B cell (primary cell): ENCODE data around the gene JCHAIN. TPM values are rescaled to one million over a fixed set of nuclear protein-coding genes. Genes with fewer than 3 reads are reported as not detected.

ENCODE experiments used
- ATAC-seq: fragments of 200-7000 bp; cut with Tn5 transposase; one replicate; pipeline ENCODE4 v1.10.0; 2021; ENCODE audit warnings: low read depth, mild to moderate bottlenecking, moderate number of reproducible peaks, moderate library complexity
- CTCF ChIA-PET: fragments of 350-600 bp; sonication (Branson Sonifier 250); formaldehyde crosslinking; loops from one replicate; lab custom pipeline; 2021; ENCODE audit warnings: antibody characterized with exemption, inconsistent platforms; lab: Charles Lee
- POLR2A ChIA-PET: fragments of 350-600 bp; sonication (Branson Sonifier 250); formaldehyde crosslinking; loops from one replicate; lab custom pipeline; 2021; ENCODE audit warnings: antibody characterized with exemption; lab: Charles Lee
- DNase-seq: peaks from one replicate; pipeline ENCODE4 v3.0.0; 2013
- H2AFZ ChIP-seq: 2 replicates; pipeline ENCODE4 v1.6.1; 2012; ENCODE audit warnings: mild to moderate bottlenecking, low read depth, low read length; ENCODE audit not compliant: insufficient read depth, poor library complexity, severe bottlenecking
- H3K27ac ChIP-seq, 2 donors: 1 replicate in 1 of 2; 2 replicates in 1 of 2; pipeline ENCODE4 v1.5.1; 2012 to 2013; ENCODE audit warnings: low read length in 2 of 2, mild to moderate bottlenecking in 2 of 2, moderate library complexity in 1 of 2
- H3K27me3 ChIP-seq, 4 experiments: fragments of 200-600 bp in 1 of 4; sonication (generic) in 1 of 4; replicated peaks in 1 of 4; 1 replicate in 2 of 4; 2 replicates in 2 of 4; pipeline versions ENCODE4 v1.6.1 to v1.7.0; 2013 to 2016; ENCODE audit warnings: low read length in 3 of 4, mild to moderate bottlenecking in 2 of 4, mixed read lengths in 1 of 4, moderate library complexity in 1 of 4; ENCODE audit not compliant: insufficient read depth in 4 of 4, control insufficient read depth in 3 of 4; ENCODE audit errors: control extremely low read depth in 1 of 4
- H3K36me3 ChIP-seq, 2 experiments: replicated peaks in 1 of 2; 1 replicate in 1 of 2; 2 replicates in 1 of 2; pipeline versions ENCODE4 v1.6.1 to v1.7.1; 2013; ENCODE audit warnings: low read length in 1 of 2; ENCODE audit not compliant: insufficient read depth in 2 of 2, control insufficient read depth in 1 of 2; ENCODE audit errors: control extremely low read depth in 1 of 2, extremely low read depth in 1 of 2
- H3K4me1 ChIP-seq, 2 donors: fragments of 200-600 bp in 1 of 2; sonication (generic) in 1 of 2; 1 replicate in 1 of 2; 2 replicates in 1 of 2; pipeline versions ENCODE4 v1.5.1 to v1.6.1; 2013 to 2017; ENCODE audit warnings: low read length in 2 of 2; ENCODE audit not compliant: control insufficient read depth in 2 of 2, insufficient read depth in 2 of 2
- H3K4me2 ChIP-seq: replicated peaks from 2 replicates; pipeline ENCODE3; 2012; ENCODE audit warnings: mild to moderate bottlenecking, low read depth, low read length; ENCODE audit not compliant: poor library complexity, severe bottlenecking
- H3K4me3 ChIP-seq, 5 experiments: fragments of 200-600 bp in 1 of 5; sonication (generic) in 1 of 5; 1 replicate in 3 of 5; 2 replicates in 2 of 5; pipeline versions ENCODE4 v1.5.1 to v1.7.0; 2011 to 2016; ENCODE audit warnings: low read length in 4 of 5, mild to moderate bottlenecking in 4 of 5, low read depth in 2 of 5, control low read depth in 1 of 5, moderate library complexity in 1 of 5; ENCODE audit not compliant: insufficient read depth in 1 of 5; ENCODE audit errors: control extremely low read depth in 1 of 5, extremely low read depth in 1 of 5
- H3K79me2 ChIP-seq: fragments of 200-600 bp; sonication (generic); one replicate; pipeline ENCODE4 v1.6.0; 2016; ENCODE audit warnings: low read length; ENCODE audit not compliant: control insufficient read depth, insufficient read depth
- H3K9ac ChIP-seq: fragments of 200-600 bp; sonication (generic); 2 replicates; pipeline ENCODE4 v1.6.1; 2017; ENCODE audit warnings: mild to moderate bottlenecking, low read length, moderate library complexity
- H3K9me3 ChIP-seq, 3 donors: one replicate each; pipeline versions ENCODE4 v1.6.1 to v1.7.1; 2013; ENCODE audit warnings: low read length in 2 of 3; ENCODE audit not compliant: control insufficient read depth in 2 of 3, insufficient read depth in 1 of 3; ENCODE audit errors: control extremely low read depth in 1 of 3
- H4K20me1 ChIP-seq: 2 replicates; pipeline ENCODE4 v1.6.0; 2012; ENCODE audit warnings: mild to moderate bottlenecking, low read length; ENCODE audit not compliant: insufficient read depth, control insufficient read depth, poor library complexity, severe bottlenecking
- H3K27ac Mint-ChIP-seq: one replicate; pipeline ENCODE4 v1.8.0; 2021; ENCODE audit warnings: mixed read lengths
- H3K27me3 Mint-ChIP-seq: one replicate; pipeline ENCODE4 v1.8.0; 2021; ENCODE audit warnings: mixed read lengths
- H3K4me1 Mint-ChIP-seq: one replicate; pipeline ENCODE4 v1.8.0; 2021; ENCODE audit warnings: mixed read lengths
- H3K4me3 Mint-ChIP-seq: one replicate; pipeline ENCODE4 v1.8.0; 2021; ENCODE audit warnings: mixed read lengths
- H3K9me3 Mint-ChIP-seq: one replicate; pipeline ENCODE4 v1.8.0; 2022; ENCODE audit warnings: mixed read lengths; ENCODE audit not compliant: insufficient read depth
- EZH2 ChIP-seq: IDR thresholded peaks from 2 replicates; pipeline ENCODE4 v1.6.1; 2012; ENCODE audit warnings: borderline replicate concordance, low read depth, mild to moderate bottlenecking, moderate library complexity, low read length; ENCODE audit not compliant: insufficient read depth, poor library complexity, severe bottlenecking
- intact Hi-C: fragments of 100-400 bp; cut with micrococcal nuclease; formaldehyde crosslinking; loops from one replicate; pipeline ENCODE4 v1.10.0; 2022
- polyA plus RNA-seq: library from polyadenylated mRNA; depleted of rRNA; stranded (reverse); fragments of >200 nt; gene quantifications from 2 replicates; pipeline ENCODE4 v1.2.3, GENCODE V29; 2012
- total RNA-seq, 2 donors: library from RNA; stranded (reverse); fragments of 120-200 nt in 1 of 2; gene quantifications; 1 replicate in 1 of 2; 2 replicates in 1 of 2; pipeline versions ENCODE4 v1.2.3 to v1.2.4, GENCODE V29; 2013 to 2022
- TF ChIP-seq, protein P1 (sequence below): fragments of 200-600 bp; IDR thresholded peaks from one replicate; pipeline ENCODE4 v1.8.0; 2022; ENCODE audit warnings: antibody characterized with exemption, mild to moderate bottlenecking

The JCHAIN gene
- total and polyA plus RNA-seq, 2 donors (not counting 1 experiment from before 2014, with no cell fraction given) = 90.8 to 441 TPM

DNA sequence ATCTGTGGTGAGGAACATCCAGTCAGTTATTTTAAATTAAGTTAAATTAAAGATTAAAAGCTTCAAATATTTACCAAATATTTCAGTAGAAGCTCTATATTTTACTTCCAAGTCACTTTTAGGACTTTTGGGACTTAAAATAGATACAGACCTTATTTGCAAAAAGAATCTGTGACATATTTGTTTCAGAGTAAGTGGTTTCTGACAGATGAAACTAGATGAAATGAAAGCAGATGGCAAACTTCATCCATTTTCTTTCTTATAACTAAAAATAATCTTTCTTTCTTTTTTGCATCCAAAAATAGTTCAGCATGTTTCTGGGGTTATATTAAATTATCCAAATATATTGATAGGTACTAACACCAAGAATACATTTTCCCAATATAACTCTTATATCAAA is 15.4 kb upstream of the JCHAIN start:
- H3K27ac ChIP-seq = no peak overlapping the region
- H3K4me2 ChIP-seq = no peak overlapping the region
- no peak for DNase-seq
- peaks cover 42 to 50% of the 10 kb centered on the region in 2 donors for H3K4me1 ChIP-seq
- H3K4me1 Mint-ChIP-seq = peaks cover 39% of the 10 kb centered on the region
- H4K20me1 ChIP-seq = no peaks in the 10 kb centered on the region
- TF ChIP-seq, protein P1, sequence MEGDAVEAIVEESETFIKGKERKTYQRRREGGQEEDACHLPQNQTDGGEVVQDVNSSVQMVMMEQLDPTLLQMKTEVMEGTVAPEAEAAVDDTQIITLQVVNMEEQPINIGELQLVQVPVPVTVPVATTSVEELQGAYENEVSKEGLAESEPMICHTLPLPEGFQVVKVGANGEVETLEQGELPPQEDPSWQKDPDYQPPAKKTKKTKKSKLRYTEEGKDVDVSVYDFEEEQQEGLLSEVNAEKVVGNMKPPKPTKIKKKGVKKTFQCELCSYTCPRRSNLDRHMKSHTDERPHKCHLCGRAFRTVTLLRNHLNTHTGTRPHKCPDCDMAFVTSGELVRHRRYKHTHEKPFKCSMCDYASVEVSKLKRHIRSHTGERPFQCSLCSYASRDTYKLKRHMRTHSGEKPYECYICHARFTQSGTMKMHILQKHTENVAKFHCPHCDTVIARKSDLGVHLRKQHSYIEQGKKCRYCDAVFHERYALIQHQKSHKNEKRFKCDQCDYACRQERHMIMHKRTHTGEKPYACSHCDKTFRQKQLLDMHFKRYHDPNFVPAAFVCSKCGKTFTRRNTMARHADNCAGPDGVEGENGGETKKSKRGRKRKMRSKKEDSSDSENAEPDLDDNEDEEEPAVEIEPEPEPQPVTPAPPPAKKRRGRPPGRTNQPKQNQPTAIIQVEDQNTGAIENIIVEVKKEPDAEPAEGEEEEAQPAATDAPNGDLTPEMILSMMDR = no peak
- no peak for TF ChIP-seq EZH2
- H3K9ac ChIP-seq = no peak overlapping the region
- ChIA-PET POLR2A (interaction anchor here (0.8 kb wide), 1 partner anchor 77 kb away, joined by 3 read pairs; no protein-coding TSS in a partner anchor), CTCF (interaction anchor here (0.5 to 2.6 kb wide), 5 partner anchors 10 to 33 kb away, joined by 3 to 11 read pairs (median 4); no protein-coding TSS in a partner anchor)
- no peaks in the 10 kb centered on the region for H3K36me3 ChIP-seq
- no peak overlapping the region for H2AFZ ChIP-seq
- H3K4me3 ChIP-seq = no peak overlapping the region
- no peaks in the 10 kb centered on the region for H3K9me3 ChIP-seq
- H3K27me3 ChIP-seq = no peaks in the 10 kb centered on the region
- no peak for ATAC-seq
- intact Hi-C loops = no loop called here
- no peaks in the 10 kb centered on the region for H3K9me3 Mint-ChIP-seq
- H3K27me3 Mint-ChIP-seq = no peaks in the 10 kb centered on the region
- H3K79me2 ChIP-seq = peaks cover 4% of the 10 kb centered on the region
- no peak overlapping the region for H3K27ac Mint-ChIP-seq
- no peak overlapping the region for H3K4me3 Mint-ChIP-seq

DNA sequence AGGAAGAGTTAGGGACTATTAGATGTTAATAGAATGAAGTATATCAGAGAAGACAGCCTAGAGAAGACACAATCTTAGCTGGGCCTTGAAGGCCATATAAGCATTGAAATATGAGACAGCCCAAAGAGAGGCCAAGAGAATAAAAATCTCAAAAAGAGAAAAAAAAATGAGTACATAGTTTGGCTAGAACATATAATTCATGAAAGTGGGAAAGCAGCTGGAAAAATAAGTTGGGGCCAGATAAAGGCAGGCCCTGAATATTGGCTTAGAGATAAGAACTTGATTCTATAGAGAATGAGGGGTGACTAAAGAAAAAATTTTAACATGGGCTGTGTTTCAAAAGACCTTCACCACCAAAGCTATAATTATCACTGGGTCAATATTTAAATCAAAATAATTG is 14.6 kb upstream of the JCHAIN start:
- H3K4me3 Mint-ChIP-seq = no peak overlapping the region

More for the DNA sequence above, 14.6 kb upstream of the JCHAIN start:
- Histone ChIP-seq H4K20me1 (no peaks in the 10 kb centered on the region), H2AFZ (peak overlapping the region; percentile 56), H3K36me3 (no peaks in the 10 kb centered on the region), H3K4me2 (peak overlapping the region; percentile 40), H3K27ac (peak overlapping the region; percentile 10 to 21), H3K4me1 (peaks cover 49 to 58% of the 10 kb centered on the region in 2 donors), H3K9me3 (no peaks in the 10 kb centered on the region), H3K4me3 (no peak overlapping the region), H3K9ac (peak overlapping the region; percentile 9), H3K79me2 (peaks cover 4% of the 10 kb centered on the region), H3K27me3 (no peaks in the 10 kb centered on the region)
- no peaks in the 10 kb centered on the region for H3K27me3 Mint-ChIP-seq
- no peak for ATAC-seq
- H3K9me3 Mint-ChIP-seq = no peaks in the 10 kb centered on the region
- no peak for DNase-seq
- ChIA-PET CTCF (interaction anchor here (1.0 to 2.6 kb wide), 4 partner anchors 13 to 32 kb away, joined by 3 to 11 read pairs (median 6); no protein-coding TSS in a partner anchor), POLR2A (interaction anchor here (0.7 kb wide), 1 partner anchor 27 kb away, joined by 6 read pairs; no protein-coding TSS in a partner anchor)
- H3K27ac Mint-ChIP-seq = no peak overlapping the region
- intact Hi-C loops = no loop called here
- peaks cover 45% of the 10 kb centered on the region for H3K4me1 Mint-ChIP-seq
- TF ChIP-seq, protein P1 = no peak
- TF ChIP-seq EZH2 = no peak
